ENCODE results near the gene HTR3A.

Gene HTR3A

GRCh38 chr11:113991718-113992458, 17.0 kb downstream of the HTR3A start:
- Histone ChIP-seq H3K36me3 (ENCODE audit: insufficient read depth, low read length) (no peaks in the 10 kb centered on the region), H3K27me3 (ENCODE audit: insufficient read depth, low read length, poor library complexity) (no peaks in the 10 kb centered on the region), H3K27ac (ENCODE audit: low read length) (no peak overlapping the region), H2AFZ (ENCODE audit: low read depth, low read length) (no peak overlapping the region), H3K79me2 (ENCODE audit: insufficient read depth, low read length) (no peaks in the 10 kb centered on the region), H3K4me2 (ENCODE audit: insufficient read depth, low read length) (no peak overlapping the region), H3K4me3 (ENCODE audit: low read depth in 1 of 2, low read length in 2 of 2) (no peak overlapping the region), H3K9me3 (ENCODE audit: insufficient read depth, low read length, severe bottlenecking) (no peaks in the 10 kb centered on the region), H4K20me1 (ENCODE audit: insufficient read depth, low read length) (peaks cover 10% of the 10 kb centered on the region), H3K9ac (ENCODE audit: low read depth, low read length) (no peak overlapping the region), H3K4me1 (ENCODE audit: insufficient read depth, low read length) (no peaks in the 10 kb centered on the region)
- DNase-seq (no peak), ATAC-seq (ENCODE audit: insufficient read depth, low read depth) (no peak)
- TF ChIP-seq EZH2 (IDR thresholded peaks at IDR 0.05; ENCODE audit: borderline replicate concordance, low read depth, low read length, severe bottlenecking) (no peak), CTCF (IDR thresholded peaks at IDR 0.05; ENCODE audit: borderline replicate concordance, extremely low read depth, low read length, poor library complexity, severe bottlenecking) (no peak)

DNA sequence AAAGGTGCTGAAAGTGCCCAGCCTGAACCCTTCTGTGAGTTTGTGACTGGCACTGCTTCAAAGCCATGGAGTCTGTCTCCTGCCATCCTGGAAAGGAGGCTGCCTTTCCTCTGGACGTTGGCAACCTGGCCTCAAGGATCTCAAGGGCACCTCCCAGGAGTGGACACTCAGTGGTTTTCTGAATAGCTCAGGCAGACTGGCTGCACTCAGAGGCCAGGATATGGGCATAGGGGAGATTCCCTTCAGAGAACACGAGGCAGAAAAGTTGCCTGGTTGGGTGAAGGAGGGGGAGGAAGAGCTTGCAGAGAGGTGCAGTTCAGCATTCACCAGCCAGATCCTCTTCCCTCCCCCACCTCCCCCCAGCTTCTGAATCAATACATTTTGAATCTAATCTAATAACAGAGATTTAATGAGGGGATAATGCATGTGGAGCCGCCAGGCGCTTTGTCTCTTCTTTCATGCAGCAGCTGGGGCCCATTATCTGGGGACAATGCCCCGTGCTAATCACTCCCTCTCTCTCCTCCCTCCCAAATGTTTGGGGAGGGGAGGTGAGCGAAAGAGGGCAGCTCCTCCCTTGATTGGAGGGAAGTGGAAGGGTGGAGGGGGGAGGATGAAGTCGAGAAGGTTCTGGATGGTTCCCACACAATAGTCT, 17.7 kb downstream of the HTR3A start:
- no peak for TF ChIP-seq EZH2 (IDR thresholded peaks at IDR 0.05; ENCODE audit: borderline replicate concordance, low read depth, low read length, severe bottlenecking)
- no peak for TF ChIP-seq CTCF (IDR thresholded peaks at IDR 0.05; ENCODE audit: borderline replicate concordance, extremely low read depth, low read length, poor library complexity, severe bottlenecking)
- peaks cover 10% of the 10 kb centered on the region for H4K20me1 ChIP-seq (ENCODE audit: insufficient read depth, low read length)
- H3K4me1 ChIP-seq (ENCODE audit: insufficient read depth, low read length): no peaks in the 10 kb centered on the region
- no peak overlapping the region for H3K4me3 ChIP-seq (ENCODE audit: low read depth in 1 of 2, low read length in 2 of 2)
- no peak overlapping the region for H3K27ac ChIP-seq (ENCODE audit: low read length)
- no peak for DNase-seq
- H3K36me3 ChIP-seq (ENCODE audit: insufficient read depth, low read length): no peaks in the 10 kb centered on the region
- H3K4me2 ChIP-seq (ENCODE audit: insufficient read depth, low read length): no peak overlapping the region
- H3K79me2 ChIP-seq (ENCODE audit: insufficient read depth, low read length): no peaks in the 10 kb centered on the region
- no peak for ATAC-seq (ENCODE audit: insufficient read depth, low read depth)
- no peaks in the 10 kb centered on the region for H3K27me3 ChIP-seq (ENCODE audit: insufficient read depth, low read length, poor library complexity)
- no peak overlapping the region for H3K9ac ChIP-seq (ENCODE audit: low read depth, low read length)
- no peaks in the 10 kb centered on the region for H3K9me3 ChIP-seq (ENCODE audit: insufficient read depth, low read length, severe bottlenecking)
- H2AFZ ChIP-seq (ENCODE audit: low read depth, low read length): no peak overlapping the region

DNA sequence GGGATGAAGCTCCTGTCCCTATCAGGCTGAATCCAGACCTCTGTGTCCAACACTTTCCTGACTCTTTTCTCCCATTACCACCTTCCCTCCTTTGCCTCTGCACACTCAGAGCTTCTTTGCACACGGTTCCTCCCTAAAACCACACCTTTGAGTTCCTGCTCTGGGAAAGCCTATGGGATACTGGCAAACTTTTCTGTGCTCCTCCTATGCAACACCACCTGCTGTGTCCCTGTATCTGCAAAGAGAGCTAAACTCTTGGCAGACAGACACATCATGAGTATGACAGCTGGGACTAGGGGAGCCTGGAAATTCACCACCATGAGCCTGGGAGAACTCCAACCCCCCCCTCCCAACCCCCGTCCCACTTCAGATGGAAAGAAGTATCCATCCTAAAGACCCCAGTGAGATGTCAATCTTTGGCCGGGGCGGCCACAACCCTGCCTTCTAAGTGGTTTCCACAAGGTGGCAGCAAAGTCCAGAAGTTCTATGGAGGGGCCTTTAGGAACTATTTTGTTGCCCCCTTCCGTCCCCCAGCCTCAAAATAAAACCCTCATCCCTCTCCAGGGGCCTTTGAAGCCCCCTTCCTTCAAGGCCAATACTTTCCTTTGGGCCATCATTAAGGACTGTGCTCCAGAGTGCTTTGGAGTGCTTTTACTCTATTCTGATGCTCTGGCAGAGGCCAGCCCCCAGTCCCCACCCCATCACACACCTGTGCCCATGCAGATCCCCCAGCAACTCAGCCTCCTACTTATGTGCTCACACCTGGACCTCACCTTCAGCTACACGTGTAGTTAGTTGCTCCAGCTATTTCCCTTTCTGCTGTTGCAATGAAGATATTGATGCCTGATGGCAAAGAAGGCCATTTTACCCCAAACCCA, 19.4 kb downstream of the HTR3A start:
- H3K27ac ChIP-seq (ENCODE audit: low read length): no peak overlapping the region
- H3K9ac ChIP-seq (ENCODE audit: low read depth, low read length): no peak overlapping the region
- no peaks in the 10 kb centered on the region for H3K79me2 ChIP-seq (ENCODE audit: insufficient read depth, low read length)
- TF ChIP-seq EZH2 (IDR thresholded peaks at IDR 0.05; ENCODE audit: borderline replicate concordance, low read depth, low read length, severe bottlenecking): no peak
- peak; percentile 76 for TF ChIP-seq CTCF (IDR thresholded peaks at IDR 0.05; ENCODE audit: borderline replicate concordance, extremely low read depth, low read length, poor library complexity, severe bottlenecking)
- H3K27me3 ChIP-seq (ENCODE audit: insufficient read depth, low read length, poor library complexity): no peaks in the 10 kb centered on the region
- no peak overlapping the region for H2AFZ ChIP-seq (ENCODE audit: low read depth, low read length)
- H4K20me1 ChIP-seq (ENCODE audit: insufficient read depth, low read length): peaks cover 10% of the 10 kb centered on the region
- H3K36me3 ChIP-seq (ENCODE audit: insufficient read depth, low read length): no peaks in the 10 kb centered on the region
- H3K4me2 ChIP-seq (ENCODE audit: insufficient read depth, low read length): no peak overlapping the region
- H3K9me3 ChIP-seq (ENCODE audit: insufficient read depth, low read length, severe bottlenecking): no peaks in the 10 kb centered on the region
- DNase-seq (peak; percentile 29), ATAC-seq (ENCODE audit: insufficient read depth, low read depth) (peak; percentile 58; the same call in 2 of the 3 replicates)
- H3K4me3 ChIP-seq (ENCODE audit: low read depth in 1 of 2, low read length in 2 of 2): no peak overlapping the region
- H3K4me1 ChIP-seq (ENCODE audit: insufficient read depth, low read length): no peaks in the 10 kb centered on the region
